Spleen (tissue), 11 donors: ENCODE measurements around the gene RAB15. TPM values are rescaled to one million over a fixed set of nuclear protein-coding genes. Genes with fewer than 3 reads are reported as not detected.

Source experiments
- DNase-seq: peaks from one replicate; pipeline ENCODE4 v3.0.0-alpha.2; 2020
- H3K27ac ChIP-seq, 8 donors: fragments of 200-600 bp; sonication (generic) in 7 of 8; 1 replicate in 4 of 8; 2 replicates in 4 of 8; pipeline versions ENCODE4 v1.5.0 to v1.8.0; 2016 to 2021; ENCODE audit warnings: inconsistent platforms in 4 of 8, mild to moderate bottlenecking in 4 of 8, moderate library complexity in 1 of 8
- H3K27me3 ChIP-seq, 7 donors: fragments of 200-600 bp; sonication (generic) in 6 of 7; replicated peaks in 1 of 7; 1 replicate in 4 of 7; 2 replicates in 3 of 7; pipeline versions ENCODE4 v1.5.0 to v1.8.0; 2016 to 2021; ENCODE audit warnings: inconsistent platforms in 3 of 7, mild to moderate bottlenecking in 1 of 7
- H3K36me3 ChIP-seq, 6 donors: fragments of 200-600 bp; sonication (generic) in 5 of 6; 1 replicate in 4 of 6; 2 replicates in 2 of 6; pipeline versions ENCODE4 v1.5.0 to v1.8.0; 2016 to 2021; ENCODE audit warnings: inconsistent platforms in 2 of 6
- H3K4me1 ChIP-seq, 6 donors: fragments of 200-600 bp; sonication (generic) in 5 of 6; 1 replicate in 3 of 6; 2 replicates in 3 of 6; pipeline versions ENCODE4 v1.5.0 to v1.8.0; 2016 to 2021; ENCODE audit warnings: inconsistent platforms in 3 of 6
- H3K4me3 ChIP-seq, 8 donors: fragments of 200-600 bp; sonication (generic) in 7 of 8; 1 replicate in 4 of 8; 2 replicates in 4 of 8; pipeline versions ENCODE4 v1.5.0 to v1.8.0; 2016 to 2021; ENCODE audit warnings: inconsistent platforms in 4 of 8, mild to moderate bottlenecking in 4 of 8, moderate library complexity in 2 of 8
- H3K9me3 ChIP-seq, 8 donors: fragments of 200-600 bp; sonication (generic) in 7 of 8; 1 replicate in 4 of 8; 2 replicates in 4 of 8; pipeline versions ENCODE4 v1.5.0 to v1.8.0; 2016 to 2021; ENCODE audit warnings: inconsistent platforms in 4 of 8
- POLR2A ChIP-seq, 3 donors: fragments of 450-650 bp; IDR thresholded peaks; one replicate each; pipeline ENCODE4 v1.5.1; 2017; ENCODE audit warnings: antibody characterized with exemption in 3 of 3, mild to moderate bottlenecking in 1 of 3
- POLR2AphosphoS5 ChIP-seq, 3 donors: sonication (generic); formaldehyde crosslinking; IDR thresholded peaks; one replicate each; pipeline ENCODE4 v1.5.1; 2017; ENCODE audit warnings: antibody characterized with exemption in 3 of 3
- WGBS, 5 donors: extraction: QIAGEN DNeasy Blood & Tissue Kit in 3 of 5; methylation state at CpG; one replicate each; pipeline versions ENCODE4 v1.1.5 to v1.1.7; 2013 to 2018; 5-methylcytosine and 5-hydroxymethylcytosine counted together
- intact Hi-C: fragments of 100-400 bp; cut with DNase I; formaldehyde crosslinking; loops from one replicate; pipeline ENCODE4 v1.15.0; 2023; ENCODE audit warnings: low total_unique reads
- polyA plus RNA-seq, 3 donors: library from polyadenylated mRNA; stranded (reverse); fragments of 200-250 nt; gene quantifications; one replicate each; pipeline ENCODE4 v1.2.1, GENCODE V29; 2013
- total RNA-seq, 7 donors: library from RNA; depleted of rRNA in 3 of 7; stranded (reverse); fragments of >200 nt in 3 of 7; fragmentation: NEBNext Ultra II Directional in 4 of 7; extraction: Animal tissue kit (Norgen Biotek cat#: 25700) in 4 of 7; gene quantifications; one replicate each; pipeline versions ENCODE4 v1.1.0 to v1.2.1, GENCODE V29; 2016 to 2021
- TF ChIP-seq, protein P1 (sequence below), 11 experiments: fragments of 200-600 bp in 7 of 11; fragments of 450-650 bp in 4 of 11; sonication (generic) in 4 of 11; IDR thresholded peaks in 8 of 11; conservative IDR thresholded peaks in 3 of 11; 1 replicate in 7 of 11; 2 replicates in 4 of 11; pipeline versions ENCODE4 v1.4.0 to v1.8.0; 2016 to 2021; ENCODE audit warnings: antibody characterized with exemption in 11 of 11, inconsistent platforms in 4 of 11, mild to moderate bottlenecking in 1 of 11
- donor health status: healthy with polysubstance abuse.
- donor health status: DM: no; HTN: no; CAD: no; lungs with moderate emphysema.
- donor health status: DM: no; HTN: no; CAD: no.
- donor health status: Bipolar disorder and iron deficiency.
- donor health status: healthy.
- donor health status: DM: no; HTN: no; CAD: no.
- donor health status: DM: yes; HTN: yes; CAD: no.

RAB15 gene
- total and polyA plus RNA-seq, 10 donors: 1.2 to 7.0 (median 2.2) TPM

DNA sequence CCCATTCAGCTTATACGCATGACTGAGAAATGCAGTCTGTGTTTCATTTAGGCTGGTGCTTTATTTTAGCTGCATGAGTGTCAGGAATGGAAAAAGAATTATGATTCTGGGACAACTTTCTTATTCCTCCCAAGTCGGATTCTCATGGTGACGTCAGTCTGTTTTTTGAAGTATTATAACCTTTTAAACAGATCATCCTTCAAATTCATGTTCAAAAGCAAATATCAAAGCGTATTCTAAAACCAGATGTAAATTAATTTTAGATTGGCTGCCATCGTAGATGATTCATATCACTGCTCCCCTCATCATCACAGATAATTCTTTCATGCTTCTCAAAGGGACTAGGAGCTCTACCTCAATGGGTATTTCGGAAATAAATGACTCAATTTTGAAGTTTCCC is 29.6 kb upstream of the RAB15 start:
- 92 to 97% (median 95%) methylated on average over 6 of the region's 6 CpGs for WGBS, 5 donors
- TF ChIP-seq POLR2A (IDR thresholded peaks at IDR 0.05): no peak
- TF ChIP-seq, protein P1, sequence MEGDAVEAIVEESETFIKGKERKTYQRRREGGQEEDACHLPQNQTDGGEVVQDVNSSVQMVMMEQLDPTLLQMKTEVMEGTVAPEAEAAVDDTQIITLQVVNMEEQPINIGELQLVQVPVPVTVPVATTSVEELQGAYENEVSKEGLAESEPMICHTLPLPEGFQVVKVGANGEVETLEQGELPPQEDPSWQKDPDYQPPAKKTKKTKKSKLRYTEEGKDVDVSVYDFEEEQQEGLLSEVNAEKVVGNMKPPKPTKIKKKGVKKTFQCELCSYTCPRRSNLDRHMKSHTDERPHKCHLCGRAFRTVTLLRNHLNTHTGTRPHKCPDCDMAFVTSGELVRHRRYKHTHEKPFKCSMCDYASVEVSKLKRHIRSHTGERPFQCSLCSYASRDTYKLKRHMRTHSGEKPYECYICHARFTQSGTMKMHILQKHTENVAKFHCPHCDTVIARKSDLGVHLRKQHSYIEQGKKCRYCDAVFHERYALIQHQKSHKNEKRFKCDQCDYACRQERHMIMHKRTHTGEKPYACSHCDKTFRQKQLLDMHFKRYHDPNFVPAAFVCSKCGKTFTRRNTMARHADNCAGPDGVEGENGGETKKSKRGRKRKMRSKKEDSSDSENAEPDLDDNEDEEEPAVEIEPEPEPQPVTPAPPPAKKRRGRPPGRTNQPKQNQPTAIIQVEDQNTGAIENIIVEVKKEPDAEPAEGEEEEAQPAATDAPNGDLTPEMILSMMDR (IDR thresholded peaks at IDR 0.05 in 8 of 11, conservative IDR thresholded peaks at IDR 0.05 in 3 of 11): no peak
- no peak for TF ChIP-seq POLR2AphosphoS5 (IDR thresholded peaks at IDR 0.05)
- H3K4me3 ChIP-seq: no peak overlapping the region
- H3K27ac ChIP-seq: no peak overlapping the region
- DNase-seq: no peak
- H3K9me3 ChIP-seq: no peaks in the 10 kb centered on the region
- intact Hi-C loops: no loop called here
- H3K4me1 ChIP-seq: peaks cover 0 to 11% (median 1%) of the 10 kb centered on the region in 6 donors
- H3K36me3 ChIP-seq: peaks cover 0 to 24% (median 5%) of the 10 kb centered on the region in 6 donors
- H3K27me3 ChIP-seq: no peaks in the 10 kb centered on the region

DNA sequence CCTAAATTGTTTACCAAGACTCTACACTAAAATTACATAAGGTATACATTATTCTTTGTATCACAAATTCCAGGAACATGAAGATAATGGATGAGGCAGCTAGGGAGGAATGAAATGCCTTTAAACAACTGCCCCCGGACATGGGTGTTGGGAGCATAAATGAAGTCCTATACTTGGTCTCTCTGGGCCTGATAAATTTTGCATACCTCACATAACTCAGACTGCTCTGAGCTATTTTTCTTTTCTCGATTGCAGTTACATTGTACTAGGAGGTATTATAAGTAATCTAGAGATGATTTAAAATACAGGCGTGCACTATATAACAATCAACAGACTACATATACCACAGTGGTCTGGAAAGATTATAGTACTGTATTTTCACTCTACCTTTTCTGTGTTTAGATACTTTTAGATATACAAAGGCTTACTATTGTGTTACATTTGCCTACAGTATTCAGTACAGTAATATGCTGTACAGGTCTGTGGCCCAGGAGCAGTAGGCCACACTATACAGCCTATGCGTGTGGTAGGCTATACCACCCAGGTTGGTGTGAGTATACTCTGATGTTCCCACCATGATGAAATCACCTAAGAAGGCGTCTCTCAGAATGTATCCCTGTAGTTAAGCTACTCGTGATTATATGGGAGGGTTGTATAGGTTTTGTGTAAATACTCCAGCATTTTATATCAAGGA is 28.9 kb upstream of the RAB15 start:
- no peak for DNase-seq
- H3K9me3 ChIP-seq: no peaks in the 10 kb centered on the region
- peaks cover 0 to 19% (median 5%) of the 10 kb centered on the region in 6 donors for H3K36me3 ChIP-seq
- H3K4me1 ChIP-seq: peaks cover 0 to 11% (median 1%) of the 10 kb centered on the region in 6 donors
- 88 to 98% (median 94%) methylated on average over 6 of the region's 6 CpGs for WGBS, 5 donors
- TF ChIP-seq POLR2A (IDR thresholded peaks at IDR 0.05): no peak
- TF ChIP-seq, protein P1 (IDR thresholded peaks at IDR 0.05 in 8 of 11, conservative IDR thresholded peaks at IDR 0.05 in 3 of 11): no peak
- no peak for TF ChIP-seq POLR2AphosphoS5 (IDR thresholded peaks at IDR 0.05)
- no peak overlapping the region for H3K4me3 ChIP-seq
- intact Hi-C loops: no loop called here
- H3K27ac ChIP-seq: no peak overlapping the region
- H3K27me3 ChIP-seq: no peaks in the 10 kb centered on the region

DNA sequence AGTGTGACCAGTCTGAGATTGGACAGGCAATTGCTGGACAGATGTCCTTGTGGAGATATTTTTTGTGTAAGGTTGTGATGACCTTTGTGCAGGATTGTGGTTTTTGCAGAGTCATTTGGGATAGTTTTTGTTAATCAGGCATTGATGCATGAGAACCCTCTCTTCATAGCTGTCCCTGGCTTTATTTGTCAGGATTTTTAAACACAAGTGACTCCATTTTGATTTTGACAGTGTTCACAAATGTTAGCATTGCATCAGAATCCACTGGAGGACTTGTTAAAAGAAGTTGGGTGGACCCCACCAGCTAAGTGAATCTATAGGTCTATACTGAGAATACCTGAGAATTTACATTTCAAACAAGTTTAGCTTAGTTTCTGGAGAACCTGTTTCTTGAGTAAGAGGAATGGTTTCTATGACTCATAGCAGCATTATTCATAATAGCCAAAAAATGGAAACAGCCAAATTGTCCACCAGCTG is 26.4 kb upstream of the RAB15 start:
- H3K4me3 ChIP-seq: no peak overlapping the region
- TF ChIP-seq, protein P1 (IDR thresholded peaks at IDR 0.05 in 8 of 11, conservative IDR thresholded peaks at IDR 0.05 in 3 of 11): no peak
- TF ChIP-seq POLR2AphosphoS5 (IDR thresholded peaks at IDR 0.05) (no peak), POLR2A (IDR thresholded peaks at IDR 0.05) (no peak)
- H3K27ac ChIP-seq: no peak overlapping the region
- H3K36me3 ChIP-seq: no peaks in the 10 kb centered on the region
- H3K4me1 ChIP-seq: peaks cover 0 to 17% (median 4%) of the 10 kb centered on the region in 6 donors
- intact Hi-C loops: no loop called here
- no peaks in the 10 kb centered on the region for H3K9me3 ChIP-seq
- H3K27me3 ChIP-seq: no peaks in the 10 kb centered on the region
- DNase-seq: no peak

DNA sequence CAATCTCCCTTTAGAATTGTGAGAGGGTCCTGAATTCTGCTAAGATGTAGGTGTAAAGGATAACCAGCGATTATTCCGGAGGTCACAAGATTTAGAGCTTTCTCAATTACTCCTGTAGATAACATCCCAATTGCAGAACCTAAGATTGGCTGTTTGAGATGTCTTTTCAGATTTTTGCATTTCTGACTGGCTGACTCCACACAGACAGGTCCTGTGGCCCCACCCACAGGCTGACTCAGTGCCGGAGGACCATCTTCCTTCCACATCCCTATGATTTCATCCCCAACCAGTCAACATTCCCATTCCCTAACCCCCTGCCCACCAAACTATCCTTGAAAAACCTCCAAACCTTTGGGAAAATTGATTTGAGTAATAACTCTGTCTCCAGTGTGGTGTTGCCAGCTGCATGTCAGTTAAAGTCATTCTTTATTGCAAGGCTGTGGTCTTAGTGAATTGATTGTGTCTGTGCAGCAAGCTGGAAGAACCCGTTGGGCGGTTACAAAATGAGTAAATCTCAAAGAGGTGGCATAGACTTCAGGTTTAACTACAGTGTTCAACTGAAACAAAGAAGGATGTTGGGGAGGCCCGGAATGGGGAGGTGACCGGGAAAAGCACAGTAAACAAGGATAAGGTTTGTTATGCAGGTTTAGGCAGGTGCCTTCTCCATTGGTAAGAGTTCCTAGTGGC is 25.1 kb upstream of the RAB15 start:
- Histone ChIP-seq H3K27ac (no peak overlapping the region), H3K4me1 (peaks cover 0 to 22% (median 16%) of the 10 kb centered on the region in 6 donors), H3K9me3 (no peaks in the 10 kb centered on the region), H3K27me3 (no peaks in the 10 kb centered on the region), H3K36me3 (no peaks in the 10 kb centered on the region), H3K4me3 (no peak overlapping the region)
- no peak for DNase-seq
- intact Hi-C loops: no loop called here
- 79 to 97% (median 84%) methylated on average over 7 of the region's 7 CpGs for WGBS, 5 donors
- TF ChIP-seq, protein P1 (IDR thresholded peaks at IDR 0.05 in 8 of 11, conservative IDR thresholded peaks at IDR 0.05 in 3 of 11): no peak
- TF ChIP-seq POLR2AphosphoS5 (IDR thresholded peaks at IDR 0.05) (no peak), POLR2A (IDR thresholded peaks at IDR 0.05) (no peak)
